HepG2 (cell line): ENCODE measurements around the gene SRSF3. TPM values are rescaled to one million over a fixed set of nuclear protein-coding genes. Genes with fewer than 3 reads are reported as not detected.

Source experiments
- CBX5 ChIP-seq: sonication (generic); formaldehyde crosslinking; IDR thresholded peaks from 2 replicates; pipeline ENCODE4 v1.4.0; 2020; ENCODE audit warnings: missing genetic modification reagents, borderline replicate concordance
- ETV5 ChIP-seq: IDR thresholded peaks from 2 replicates; pipeline ENCODE4 v1.6.1; 2018; ENCODE audit warnings: missing biosample characterization, missing genetic modification reagents, inconsistent platforms, borderline replicate concordance
- JUND ChIP-seq: sonication (generic); formaldehyde crosslinking; IDR thresholded peaks from 2 replicates; pipeline ENCODE4 v1.8.0; 2022; ENCODE audit warnings: mild to moderate bottlenecking, missing genetic modification reagents
- KDM5B ChIP-seq: sonication (generic); formaldehyde crosslinking; IDR thresholded peaks from 2 replicates; pipeline ENCODE4 v1.4.0; 2020; ENCODE audit warnings: missing genetic modification reagents, mild to moderate bottlenecking, borderline replicate concordance
- KLF6 ChIP-seq: IDR thresholded peaks from 2 replicates; pipeline ENCODE4 v1.8.0; 2016; ENCODE audit warnings: missing biosample characterization, missing genetic modification reagents
- MEIS1 ChIP-seq: sonication (generic); formaldehyde crosslinking; IDR thresholded peaks from 2 replicates; pipeline ENCODE4 v1.9.0; 2021; ENCODE audit warnings: mild to moderate bottlenecking, missing genetic modification reagents, moderate library complexity, borderline replicate concordance
- MTF2 ChIP-seq: sonication (generic); formaldehyde crosslinking; IDR thresholded peaks from 2 replicates; pipeline ENCODE4 v1.5.0; 2020; ENCODE audit warnings: missing genetic modification reagents, borderline replicate concordance
- NFKBIZ ChIP-seq: IDR thresholded peaks from 2 replicates; pipeline ENCODE4 v1.6.1; 2018; ENCODE audit warnings: missing genetic modification reagents, missing compliant biosample characterization
- PAF1 ChIP-seq: IDR thresholded peaks from 2 replicates; pipeline ENCODE4 v1.6.1; 2016; ENCODE audit warnings: missing genetic modification reagents, missing compliant biosample characterization
- SMAD3 ChIP-seq: sonication (generic); formaldehyde crosslinking; IDR thresholded peaks from 2 replicates; pipeline ENCODE4 v1.4.0; 2020; ENCODE audit warnings: missing genetic modification reagents
- TCF7L2 ChIP-seq: IDR thresholded peaks from 2 replicates; pipeline ENCODE4 v1.6.1; 2011; ENCODE audit warnings: mild to moderate bottlenecking, low read depth, low read length, moderate library complexity
- ZNF749 ChIP-seq: sonication (generic); formaldehyde crosslinking; IDR thresholded peaks from 2 replicates; pipeline ENCODE4 v1.8.0; 2022; ENCODE audit warnings: mild to moderate bottlenecking, missing genetic modification reagents, moderate library complexity, borderline replicate concordance
- ZSCAN31 ChIP-seq: sonication (generic); formaldehyde crosslinking; IDR thresholded peaks from 2 replicates; pipeline ENCODE4 v1.5.0; 2020; ENCODE audit warnings: low read depth, mild to moderate bottlenecking, missing genetic modification reagents
- polyA plus RNA-seq, 8 experiments: library from polyadenylated mRNA; depleted of rRNA in 3 of 8; stranded (reverse) in 7 of 8; unstranded in 1 of 8; fragments of >200 nt; fragmentation: Illumina TruSeq in 4 of 8; extraction: Trizol in 4 of 8; gene quantifications; 2 replicates each; pipeline versions ENCODE4 v1.2.1 to v1.2.3, GENCODE V29; 2011 to 2016; ENCODE audit warnings: low read depth in 4 of 8, missing spikeins in 1 of 8, mixed read lengths in 1 of 8; ENCODE audit not compliant: insufficient read depth in 1 of 8
- total RNA-seq, 5 experiments: library from RNA; depleted of rRNA; stranded (reverse); fragments of >200 nt; fragmentation: Illumina TruSeq; extraction: Trizol; gene quantifications; 2 replicates each; pipeline ENCODE4 v1.2.3, GENCODE V29; 2016; ENCODE audit warnings: low read depth in 1 of 5
- TF ChIP-seq, protein P1 (sequence below): sonication (generic); formaldehyde crosslinking; IDR thresholded peaks from 2 replicates; pipeline ENCODE4 v1.4.0; 2020; ENCODE audit warnings: missing genetic modification reagents
- TF ChIP-seq, protein P2 (sequence below): sonication (generic); formaldehyde crosslinking; IDR thresholded peaks from 2 replicates; pipeline ENCODE4 v1.4.0; 2020; ENCODE audit warnings: missing genetic modification reagents
- TF ChIP-seq, protein P3 (sequence below): sonication (generic); formaldehyde crosslinking; IDR thresholded peaks from 2 replicates; pipeline ENCODE4 v1.5.1; 2020; ENCODE audit warnings: missing genetic modification reagents, mild to moderate bottlenecking, borderline replicate concordance
- TF ChIP-seq, protein P4 (sequence below): sonication (generic); formaldehyde crosslinking; IDR thresholded peaks from 2 replicates; pipeline ENCODE4 v1.4.0; 2020; ENCODE audit warnings: mild to moderate bottlenecking, low read depth, missing genetic modification reagents
- TF ChIP-seq, protein P5 (sequence below): sonication (generic); formaldehyde crosslinking; IDR thresholded peaks from 2 replicates; pipeline ENCODE4 v1.8.1; 2023; ENCODE audit warnings: mild to moderate bottlenecking, inconsistent platforms, moderate library complexity, missing genetic modification reagents, borderline replicate concordance

Gene SRSF3
- total and polyA plus RNA-seq, 2 of the 13 experiments (the other 11 are each of a cell fraction or from before 2014, with no cell fraction given): 206 to 684 TPM

DNA sequence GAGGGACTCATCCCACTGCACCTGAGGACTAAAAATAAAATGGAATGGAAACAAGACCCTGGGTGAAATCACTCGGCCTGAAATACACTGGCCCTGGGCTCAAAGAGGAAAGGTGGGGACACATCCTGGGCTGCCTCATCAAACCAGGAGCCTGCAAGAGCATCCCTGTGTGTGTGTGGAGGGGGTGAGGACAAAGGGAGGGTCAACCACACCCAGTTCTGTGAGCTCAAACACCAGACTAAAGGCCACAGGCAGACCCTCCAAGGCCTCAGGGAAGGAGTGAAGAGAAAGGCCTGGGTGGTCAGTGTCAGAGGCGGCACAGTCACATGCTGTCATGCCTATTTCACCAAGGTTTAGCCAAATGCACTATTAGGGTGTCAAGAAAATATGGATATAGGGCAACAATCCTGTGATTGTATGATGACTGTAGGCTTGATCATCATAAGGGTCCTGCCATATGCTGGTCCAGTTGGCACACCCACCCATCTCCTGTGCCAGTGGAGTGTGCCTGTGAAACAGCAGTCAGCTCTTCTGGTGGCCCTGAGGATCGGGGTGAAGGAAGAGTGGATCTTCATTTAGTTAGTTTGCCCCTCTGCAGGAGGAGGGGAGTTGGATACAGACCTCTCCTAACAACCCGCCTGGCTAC lies 28.9 kb downstream of the SRSF3 start (continued):
- TF ChIP-seq MTF2: no peak
- TF ChIP-seq NFKBIZ (CRISPR knock-in tag): no peak
- TF ChIP-seq ZNF749 (CRISPR knock-in tag): no peak
- TF ChIP-seq, protein P1, sequence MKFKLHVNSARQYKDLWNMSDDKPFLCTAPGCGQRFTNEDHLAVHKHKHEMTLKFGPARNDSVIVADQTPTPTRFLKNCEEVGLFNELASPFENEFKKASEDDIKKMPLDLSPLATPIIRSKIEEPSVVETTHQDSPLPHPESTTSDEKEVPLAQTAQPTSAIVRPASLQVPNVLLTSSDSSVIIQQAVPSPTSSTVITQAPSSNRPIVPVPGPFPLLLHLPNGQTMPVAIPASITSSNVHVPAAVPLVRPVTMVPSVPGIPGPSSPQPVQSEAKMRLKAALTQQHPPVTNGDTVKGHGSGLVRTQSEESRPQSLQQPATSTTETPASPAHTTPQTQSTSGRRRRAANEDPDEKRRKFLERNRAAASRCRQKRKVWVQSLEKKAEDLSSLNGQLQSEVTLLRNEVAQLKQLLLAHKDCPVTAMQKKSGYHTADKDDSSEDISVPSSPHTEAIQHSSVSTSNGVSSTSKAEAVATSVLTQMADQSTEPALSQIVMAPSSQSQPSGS (CRISPR knock-in tag): 0 out of 2 replicates have a peak, but pooled peaks have one; percentile 5
- TF ChIP-seq JUND (CRISPR knock-in tag): no peak
- TF ChIP-seq, protein P2, sequence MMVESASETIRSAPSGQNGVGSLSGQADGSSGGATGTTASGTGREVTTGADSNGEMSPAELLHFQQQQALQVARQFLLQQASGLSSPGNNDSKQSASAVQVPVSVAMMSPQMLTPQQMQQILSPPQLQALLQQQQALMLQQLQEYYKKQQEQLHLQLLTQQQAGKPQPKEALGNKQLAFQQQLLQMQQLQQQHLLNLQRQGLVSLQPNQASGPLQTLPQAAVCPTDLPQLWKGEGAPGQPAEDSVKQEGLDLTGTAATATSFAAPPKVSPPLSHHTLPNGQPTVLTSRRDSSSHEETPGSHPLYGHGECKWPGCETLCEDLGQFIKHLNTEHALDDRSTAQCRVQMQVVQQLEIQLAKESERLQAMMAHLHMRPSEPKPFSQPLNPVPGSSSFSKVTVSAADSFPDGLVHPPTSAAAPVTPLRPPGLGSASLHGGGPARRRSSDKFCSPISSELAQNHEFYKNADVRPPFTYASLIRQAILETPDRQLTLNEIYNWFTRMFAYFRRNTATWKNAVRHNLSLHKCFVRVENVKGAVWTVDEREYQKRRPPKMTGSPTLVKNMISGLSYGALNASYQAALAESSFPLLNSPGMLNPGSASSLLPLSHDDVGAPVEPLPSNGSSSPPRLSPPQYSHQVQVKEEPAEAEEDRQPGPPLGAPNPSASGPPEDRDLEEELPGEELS (CRISPR knock-in tag): no peak
- TF ChIP-seq ZSCAN31 (CRISPR knock-in tag): no peak
- TF ChIP-seq CBX5 (CRISPR knock-in tag): no peak
- no peak for TF ChIP-seq MEIS1
- TF ChIP-seq ETV5 (CRISPR knock-in tag): no peak
- TF ChIP-seq, protein P3, sequence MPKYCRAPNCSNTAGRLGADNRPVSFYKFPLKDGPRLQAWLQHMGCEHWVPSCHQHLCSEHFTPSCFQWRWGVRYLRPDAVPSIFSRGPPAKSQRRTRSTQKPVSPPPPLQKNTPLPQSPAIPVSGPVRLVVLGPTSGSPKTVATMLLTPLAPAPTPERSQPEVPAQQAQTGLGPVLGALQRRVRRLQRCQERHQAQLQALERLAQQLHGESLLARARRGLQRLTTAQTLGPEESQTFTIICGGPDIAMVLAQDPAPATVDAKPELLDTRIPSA (CRISPR knock-in tag): no peak
- TF ChIP-seq, protein P4, sequence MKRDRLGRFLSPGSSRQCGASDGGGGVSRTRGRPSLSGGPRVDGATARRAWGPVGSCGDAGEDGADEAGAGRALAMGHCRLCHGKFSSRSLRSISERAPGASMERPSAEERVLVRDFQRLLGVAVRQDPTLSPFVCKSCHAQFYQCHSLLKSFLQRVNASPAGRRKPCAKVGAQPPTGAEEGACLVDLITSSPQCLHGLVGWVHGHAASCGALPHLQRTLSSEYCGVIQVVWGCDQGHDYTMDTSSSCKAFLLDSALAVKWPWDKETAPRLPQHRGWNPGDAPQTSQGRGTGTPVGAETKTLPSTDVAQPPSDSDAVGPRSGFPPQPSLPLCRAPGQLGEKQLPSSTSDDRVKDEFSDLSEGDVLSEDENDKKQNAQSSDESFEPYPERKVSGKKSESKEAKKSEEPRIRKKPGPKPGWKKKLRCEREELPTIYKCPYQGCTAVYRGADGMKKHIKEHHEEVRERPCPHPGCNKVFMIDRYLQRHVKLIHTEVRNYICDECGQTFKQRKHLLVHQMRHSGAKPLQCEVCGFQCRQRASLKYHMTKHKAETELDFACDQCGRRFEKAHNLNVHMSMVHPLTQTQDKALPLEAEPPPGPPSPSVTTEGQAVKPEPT: no peak
- TF ChIP-seq, protein P5, sequence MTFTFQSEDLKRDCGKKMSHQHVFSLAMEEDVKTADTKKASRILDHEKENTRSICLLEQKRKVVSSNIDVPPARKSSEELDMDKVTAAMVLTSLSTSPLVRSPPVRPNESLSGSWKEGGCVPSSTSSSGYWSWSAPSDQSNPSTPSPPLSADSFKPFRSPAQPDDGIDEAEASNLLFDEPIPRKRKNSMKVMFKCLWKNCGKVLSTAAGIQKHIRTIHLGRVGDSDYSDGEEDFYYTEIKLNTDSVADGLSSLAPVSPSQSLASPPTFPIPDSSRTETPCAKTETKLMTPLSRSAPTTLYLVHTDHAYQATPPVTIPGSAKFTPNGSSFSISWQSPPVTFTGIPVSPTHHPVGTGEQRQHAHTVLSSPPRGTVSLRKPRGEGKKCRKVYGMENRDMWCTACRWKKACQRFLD (CRISPR knock-in tag): no peak
- no peak for TF ChIP-seq PAF1 (CRISPR knock-in tag)
- TF ChIP-seq SMAD3 (CRISPR knock-in tag): no peak
- TF ChIP-seq KDM5B: no peak
- no peak for TF ChIP-seq TCF7L2
- no peak for TF ChIP-seq KLF6 (CRISPR knock-in tag)
